H7 (cell line): ENCODE results near the gene PSMB5. TPM values are rescaled to one million over a fixed set of nuclear protein-coding genes. Genes with fewer than 3 reads are reported as not detected.
A peak's percentile ranks its signal among the peaks of the same experiment; 100 is the strongest.
"Not testable (repeated sequence)": the region's sequence is repeated elsewhere in the genome, so short reads cannot be mapped to it uniquely, and the experiment has no call there.

Experiments
- DNase-seq: peaks from one replicate; pipeline ENCODE4 v3.0.0; 2012
- H3K27me3 ChIP-seq: 2 replicates; pipeline ENCODE4 v1.6.0; 2011; ENCODE audit warnings: mild to moderate bottlenecking, low read length; ENCODE audit not compliant: control insufficient read depth, insufficient read depth
- H3K36me3 ChIP-seq: replicated peaks from 2 replicates; pipeline ENCODE4 v1.5.1; 2011; ENCODE audit warnings: low read length; ENCODE audit not compliant: control insufficient read depth, insufficient read depth
- H3K4me3 ChIP-seq: 2 replicates; pipeline ENCODE4 v1.5.1; 2011; ENCODE audit warnings: low read depth, mild to moderate bottlenecking, control low read depth, low read length, moderate library complexity; ENCODE audit not compliant: insufficient read depth
- total RNA-seq: library from RNA; depleted of rRNA; stranded (reverse); fragments of >200 nt; shearing (Covaris generic); gene quantifications from 2 replicates; pipeline ENCODE4 v1.2.3, GENCODE V29; 2014

Gene PSMB5
- total RNA-seq, 1 experiment from 2014 or later = 328 TPM

DNA sequence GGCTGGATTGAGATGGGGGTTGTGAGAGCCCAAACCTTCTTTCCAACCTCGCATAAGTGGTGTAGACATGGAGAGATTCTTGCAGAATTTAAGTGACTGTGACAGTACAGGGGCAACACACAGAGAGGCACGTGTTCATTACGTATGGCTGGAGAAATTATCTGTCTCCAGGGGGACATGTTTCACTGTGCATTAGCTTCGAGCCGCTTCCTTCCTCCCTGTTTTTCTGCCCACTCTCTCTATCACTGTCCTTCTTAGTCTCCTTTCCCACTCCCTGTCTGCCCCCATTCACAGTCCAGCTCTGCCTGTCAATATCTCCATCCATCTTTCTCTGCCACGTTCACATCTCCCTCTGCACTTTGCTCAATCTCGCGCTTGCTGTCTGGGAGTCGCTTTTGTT is 13.3 kb downstream of the PSMB5 start:
- DNase-seq = no peak
- H3K36me3 ChIP-seq = peaks cover 6% of the 10 kb centered on the region
- H3K4me3 ChIP-seq = no peak overlapping the region
- no peaks in the 10 kb centered on the region for H3K27me3 ChIP-seq

DNA sequence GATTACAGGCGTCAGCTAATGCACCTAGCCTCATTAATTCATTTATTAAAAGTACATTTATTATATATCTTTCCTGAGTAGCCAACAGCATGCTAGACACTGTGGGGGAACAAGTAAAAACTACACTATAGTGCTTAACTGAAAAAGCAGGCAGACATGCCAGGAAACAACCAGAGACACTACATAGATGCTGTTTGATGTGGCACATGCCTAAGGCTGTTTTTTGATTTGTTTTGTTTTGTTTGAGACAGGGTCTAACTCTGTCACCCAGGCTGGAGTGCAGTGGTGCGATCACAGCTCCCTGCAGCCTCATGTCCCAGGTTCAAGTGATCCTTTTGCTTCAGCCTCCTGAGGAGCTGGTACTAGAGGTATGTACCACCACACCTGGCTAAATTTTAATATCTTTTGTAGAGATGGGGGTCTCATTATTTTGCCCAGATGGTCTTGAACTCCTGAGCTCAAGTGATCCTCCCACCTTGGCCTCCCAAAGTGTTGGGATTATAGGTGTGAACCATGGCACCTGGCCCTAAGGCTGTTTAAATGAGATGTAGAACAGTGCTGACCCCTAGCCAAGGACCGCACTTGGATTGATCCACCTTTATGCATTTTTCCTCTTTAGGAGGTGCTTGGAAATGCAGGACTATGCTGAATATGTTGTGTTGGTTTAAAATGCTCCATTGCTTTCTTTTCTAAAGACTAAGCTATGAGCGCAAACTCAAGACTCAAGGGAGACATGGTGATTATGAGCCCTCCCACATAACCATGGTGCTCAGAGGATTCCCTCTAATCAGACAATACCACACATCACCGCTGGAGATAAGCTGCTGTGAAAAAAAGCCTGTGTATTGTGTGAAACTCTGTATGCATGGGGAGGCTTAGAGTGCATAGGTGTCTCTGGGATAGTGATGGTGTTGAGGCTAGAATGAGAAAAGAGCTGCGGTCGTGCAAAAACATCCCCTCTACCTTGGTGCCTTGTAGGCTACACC is 14.3 kb downstream of the PSMB5 start:
- no peak for DNase-seq
- Histone ChIP-seq H3K4me3 (no peak overlapping the region), H3K27me3 (no peaks in the 10 kb centered on the region), H3K36me3 (no peaks in the 10 kb centered on the region; the same call in none of the 2 replicates)

GRCh38 chr14:23018107-23018506 is 16.6 kb downstream of the PSMB5 start:
- DNase-seq = no peak
- Histone ChIP-seq H3K36me3 (no peaks in the 10 kb centered on the region; the same call in none of the 2 replicates), H3K27me3 (no peaks in the 10 kb centered on the region), H3K4me3 (no peak overlapping the region)

GRCh38 chr14:23017091-23017490 is 17.6 kb downstream of the PSMB5 start:
- Histone ChIP-seq H3K36me3 (no peaks in the 10 kb centered on the region; the same call in 1 of the 2 replicates), H3K4me3 (no peak overlapping the region), H3K27me3 (no peaks in the 10 kb centered on the region)
- no peak for DNase-seq

DNA sequence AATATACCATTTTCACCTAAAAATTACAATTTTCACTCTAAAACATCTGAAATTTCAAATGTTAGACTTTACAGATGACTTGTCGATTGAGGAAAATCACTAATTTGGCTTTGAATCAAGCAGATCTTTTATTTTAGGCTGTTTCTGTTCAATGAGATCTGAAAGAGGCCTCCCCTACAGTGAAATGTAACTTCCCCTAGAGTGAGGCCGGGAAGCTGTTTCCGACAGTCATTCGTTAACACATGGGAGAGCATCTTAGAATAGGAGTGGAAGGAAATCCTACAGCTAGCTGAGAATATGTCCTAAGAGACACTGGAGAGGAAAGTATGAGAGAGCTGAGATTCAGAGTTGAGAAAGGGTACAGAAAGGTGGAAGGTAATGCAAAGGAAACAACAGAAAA is 19.1 kb downstream of the PSMB5 start:
- Histone ChIP-seq H3K36me3 (no peaks in the 10 kb centered on the region; the same call in 1 of the 2 replicates), H3K4me3 (no peak overlapping the region), H3K27me3 (no peaks in the 10 kb centered on the region)
- DNase-seq = no peak

GRCh38 chr14:23013749-23014054 is 21.0 kb downstream of the PSMB5 start:
- not testable (repeated sequence) for DNase-seq, H3K27me3 ChIP-seq, H3K4me3 ChIP-seq

GRCh38 chr14:23013054-23013748 is 21.5 kb downstream of the PSMB5 start:
- Histone ChIP-seq H3K36me3 (no peaks in the 10 kb centered on the region), H3K27me3 (no peaks in the 10 kb centered on the region), H3K4me3 (no peak overlapping the region)
- no peak for DNase-seq

More at GRCh38 chr14:23013749-23014054, 21.0 kb downstream of the PSMB5 start:
- not testable (repeated sequence) for H3K36me3 ChIP-seq

- Histone ChIP-seq H3K27me3 (no peaks in the 10 kb centered on the region), H3K4me3 (peak within 1 kb of the TSS; percentile 56), H3K36me3 (no peaks in the 10 kb centered on the region)
- DNase-seq = peak; percentile 96
Observed at GRCh38 chr14:23009939-23010726, 24.6 kb downstream of the PSMB5 start, which contains the start of gene C14orf93. Gene C14orf93, minus strand, starts transcription at chr14:23010143. Its CDS starts 11,120 bp downstream, at chr14:22999023.

- H3K4me3 ChIP-seq = peak overlapping the region; percentile 23
- DNase-seq = no peak
- H3K36me3 ChIP-seq = no peaks in the 10 kb centered on the region
- H3K27me3 ChIP-seq = no peaks in the 10 kb centered on the region
Observed at GRCh38 chr14:23009483-23009938, 25.2 kb downstream of the PSMB5 start.

- Histone ChIP-seq H3K27me3 (no peaks in the 10 kb centered on the region), H3K36me3 (no peaks in the 10 kb centered on the region), H3K4me3 (no peak overlapping the region)
- no peak for DNase-seq
Observed at GRCh38 chr14:23008831-23009230, 25.9 kb downstream of the PSMB5 start.

- peak; percentile 98 for DNase-seq
- no peaks in the 10 kb centered on the region for H3K27me3 ChIP-seq
Observed at GRCh38 chr14:23006544-23007419, 27.9 kb downstream of the PSMB5 start.

DNA sequence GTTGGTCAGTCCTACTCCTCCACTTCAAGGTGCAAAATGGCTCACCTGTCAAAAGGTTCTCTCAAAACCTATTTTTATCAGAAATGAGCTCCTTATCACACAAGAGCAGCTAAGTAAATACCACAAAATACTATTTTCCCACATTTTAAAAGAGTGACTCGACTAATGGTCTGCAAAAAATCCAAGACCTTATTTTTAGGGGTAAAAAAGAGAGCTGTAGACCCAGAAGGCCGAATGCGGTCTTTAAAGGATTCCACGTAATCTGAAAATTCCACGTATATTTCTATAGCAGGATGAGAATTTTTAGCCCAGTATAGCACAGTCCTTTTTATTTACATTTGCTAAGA is 28.5 kb downstream of the PSMB5 start:
- no peak for DNase-seq
- Histone ChIP-seq H3K27me3 (no peaks in the 10 kb centered on the region), H3K4me3 (peak overlapping the region; percentile 95), H3K36me3 (no peaks in the 10 kb centered on the region)

More at GRCh38 chr14:23006544-23007419, 27.9 kb downstream of the PSMB5 start:
- Histone ChIP-seq H3K36me3 (no peaks in the 10 kb centered on the region), H3K4me3 (peak overlapping the region; percentile 95)

- H3K36me3 ChIP-seq = no peaks in the 10 kb centered on the region
- DNase-seq = no peak
- H3K27me3 ChIP-seq = no peaks in the 10 kb centered on the region
- H3K4me3 ChIP-seq = no peak overlapping the region
Observed at GRCh38 chr14:23005451-23006187, 29.1 kb downstream of the PSMB5 start.
